Naive B cell (primary cell): ENCODE measurements around the gene SFXN1. TPM values are rescaled to one million over a fixed set of nuclear protein-coding genes. Genes with fewer than 3 reads are reported as not detected.
"Not testable (repeated sequence)": the region's sequence is repeated elsewhere in the genome, so short reads cannot be mapped to it uniquely, and the experiment has no call there.

ENCODE experiments used
- ATAC-seq, 2 donors: fragments of 150-1000 bp; cut with Tn5 transposase; 2 replicates each; pipeline ENCODE4 v1.10.0; 2021; ENCODE audit warnings: low read depth in 2 of 2, mild to moderate bottlenecking in 2 of 2, moderate library complexity in 2 of 2
- DNase-seq: peaks from one replicate; pipeline ENCODE4 v3.0.0; 2022
- H3K27ac Mint-ChIP-seq, 6 donors: one replicate each; pipeline ENCODE4 v1.8.0; 2020 to 2022; ENCODE audit warnings: mild to moderate bottlenecking in 6 of 6, mixed read lengths in 6 of 6, moderate library complexity in 5 of 6, inconsistent platforms in 2 of 6
- H3K27me3 Mint-ChIP-seq, 3 donors: one replicate each; pipeline ENCODE4 v1.8.0; 2021 to 2022; ENCODE audit warnings: mixed read lengths in 3 of 3, mild to moderate bottlenecking in 1 of 3
- H3K36me3 Mint-ChIP-seq, 2 donors: one replicate each; pipeline ENCODE4 v1.8.0; 2020 to 2022; ENCODE audit warnings: mixed read lengths in 2 of 2, inconsistent platforms in 1 of 2, mild to moderate bottlenecking in 1 of 2
- H3K4me1 Mint-ChIP-seq, 3 donors: one replicate each; pipeline ENCODE4 v1.8.0; 2020 to 2022; ENCODE audit warnings: mixed read lengths in 3 of 3, inconsistent platforms in 1 of 3, mild to moderate bottlenecking in 1 of 3, moderate library complexity in 1 of 3
- H3K4me3 Mint-ChIP-seq, 8 donors: one replicate each; pipeline ENCODE4 v1.8.0; 2020 to 2022; ENCODE audit warnings: mild to moderate bottlenecking in 8 of 8, mixed read lengths in 8 of 8, moderate library complexity in 8 of 8, inconsistent platforms in 2 of 8
- H3K9me3 Mint-ChIP-seq, 7 donors: one replicate each; pipeline ENCODE4 v1.8.0; 2020 to 2022; ENCODE audit warnings: mixed read lengths in 7 of 7, mild to moderate bottlenecking in 5 of 7, inconsistent platforms in 2 of 7, moderate library complexity in 1 of 7
- polyA plus RNA-seq, 6 donors: library from polyadenylated mRNA; unstranded; fragments of 300-500 nt; fragmentation: Illumina TruSeq; gene quantifications; one replicate each; pipeline ENCODE4 v1.2.3, GENCODE V29; 2021; ENCODE audit warnings: low read depth in 6 of 6

SFXN1 gene
- polyA plus RNA-seq, 6 donors from 2014 or later, result 12.0 to 18.0 (median 16.0) TPM

DNA sequence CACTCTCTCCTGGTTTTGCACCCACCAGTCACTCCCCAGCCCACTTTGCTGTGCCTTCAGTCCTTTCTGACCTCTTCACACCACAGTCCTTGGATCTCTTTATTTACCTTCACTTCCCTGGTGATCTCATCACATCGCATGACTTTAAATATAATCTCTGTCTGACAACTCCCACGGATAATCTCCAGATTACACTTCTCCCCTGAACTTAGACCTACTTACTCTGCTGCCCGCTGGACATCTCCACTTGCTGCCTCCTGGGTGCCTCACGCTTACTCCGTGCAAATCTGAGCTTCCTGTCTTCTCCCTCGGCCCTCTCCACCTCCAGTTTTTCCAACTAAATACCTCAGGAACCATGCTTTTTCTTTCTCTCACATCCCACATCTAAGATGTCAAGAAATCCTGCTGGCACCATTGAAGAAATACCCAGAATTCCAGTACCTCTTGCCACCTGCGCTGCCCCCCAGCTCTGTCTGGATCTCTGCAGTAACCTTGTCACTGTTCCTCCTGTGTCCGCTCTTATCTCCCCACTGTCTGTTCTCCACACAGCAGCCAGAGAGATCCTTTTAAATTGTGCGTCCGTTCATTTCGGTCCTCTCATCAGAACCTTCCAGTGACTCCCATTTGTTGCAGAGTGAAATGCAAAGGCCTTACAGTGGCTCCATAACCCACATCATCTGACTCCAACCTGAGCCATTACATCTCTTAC is 9.3 kb downstream of the SFXN1 start:
- Mint-ChIP-seq H3K36me3 (peaks cover 28 to 30% of the 10 kb centered on the region in 2 donors), H3K4me3 (peak overlapping the region in 2 of 8 donors; percentile 72 to 80), H3K27ac (peak overlapping the region in 3 of 6 donors; percentile 2 to 16 (median 12)), H3K9me3 (no peaks in the 10 kb centered on the region), H3K4me1 (peaks cover 16 to 46% (median 36%) of the 10 kb centered on the region in 3 donors), H3K27me3 (no peaks in the 10 kb centered on the region)
- DNase-seq (no peak), ATAC-seq (no peak)

DNA sequence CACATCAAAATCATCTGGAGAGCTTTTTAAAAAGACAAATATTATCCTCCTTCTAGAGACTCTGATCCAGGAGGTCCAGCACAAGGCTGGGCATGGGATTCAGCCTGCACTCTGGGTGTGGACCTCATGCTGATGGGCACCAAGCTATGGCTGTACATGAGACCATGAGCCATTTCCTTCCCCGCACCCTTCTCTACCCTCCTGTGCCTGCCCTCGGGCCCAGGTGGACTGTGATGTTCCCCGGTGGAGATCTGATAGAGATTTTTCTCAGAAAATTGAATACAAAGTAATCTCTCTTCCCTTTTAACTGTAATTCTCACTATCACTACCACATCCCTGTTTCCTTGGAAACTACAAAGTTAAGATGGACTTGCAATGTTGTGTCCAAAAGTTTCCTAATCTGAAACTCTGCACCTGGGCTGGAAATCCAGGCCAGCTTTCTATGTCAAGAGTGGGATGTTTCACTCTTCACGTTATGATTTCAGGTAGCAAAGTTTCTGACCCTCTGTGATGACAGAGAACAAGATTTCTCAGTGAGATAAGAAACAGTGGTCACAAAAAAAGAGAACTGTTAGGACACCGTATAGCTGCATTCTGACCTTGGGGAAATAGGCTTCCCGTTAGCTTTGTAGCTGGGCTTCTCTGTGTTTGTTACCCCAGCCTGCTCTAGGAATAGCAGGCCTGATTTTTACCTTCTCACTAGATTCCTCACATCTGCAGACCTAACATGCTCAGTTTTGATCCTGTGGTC is 11.5 kb downstream of the SFXN1 start:
- peaks cover 27 to 43% of the 10 kb centered on the region in 2 donors for H3K36me3 Mint-ChIP-seq
- no peaks in the 10 kb centered on the region for H3K9me3 Mint-ChIP-seq
- peaks cover 12 to 36% (median 31%) of the 10 kb centered on the region in 3 donors for H3K4me1 Mint-ChIP-seq
- no peak for ATAC-seq
- no peaks in the 10 kb centered on the region for H3K27me3 Mint-ChIP-seq
- no peak for DNase-seq
- peak overlapping the region in 1 of 6 donors; percentile 1 for H3K27ac Mint-ChIP-seq
- no peak overlapping the region for H3K4me3 Mint-ChIP-seq

DNA sequence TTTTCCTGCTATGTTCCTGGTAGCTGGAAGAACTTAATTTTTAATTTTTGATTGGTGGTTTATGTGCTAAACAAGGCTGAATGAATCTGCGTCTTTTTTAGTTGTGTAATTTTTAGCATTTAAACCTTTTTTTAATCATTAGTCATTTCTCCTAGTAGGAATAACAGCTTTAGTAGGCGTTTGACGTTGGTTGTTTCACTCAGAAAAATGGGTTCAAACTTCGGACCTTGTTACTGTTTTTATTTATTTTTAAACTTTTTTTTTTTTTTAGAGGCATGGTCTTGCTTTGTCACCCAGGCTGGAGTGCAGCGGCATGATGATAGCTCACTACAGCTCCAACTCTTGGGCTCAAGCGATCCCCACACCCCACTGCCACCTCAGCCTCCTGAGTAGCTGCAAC is 12.9 kb downstream of the SFXN1 start:
- Mint-ChIP-seq H3K4me3 (no peak overlapping the region), H3K27ac (no peak overlapping the region), H3K9me3 (no peaks in the 10 kb centered on the region), H3K4me1 (peaks cover 9 to 32% (median 24%) of the 10 kb centered on the region in 3 donors), H3K36me3 (peaks cover 31 to 49% of the 10 kb centered on the region in 2 donors), H3K27me3 (no peaks in the 10 kb centered on the region)
- ATAC-seq (no peak), DNase-seq (no peak)

DNA sequence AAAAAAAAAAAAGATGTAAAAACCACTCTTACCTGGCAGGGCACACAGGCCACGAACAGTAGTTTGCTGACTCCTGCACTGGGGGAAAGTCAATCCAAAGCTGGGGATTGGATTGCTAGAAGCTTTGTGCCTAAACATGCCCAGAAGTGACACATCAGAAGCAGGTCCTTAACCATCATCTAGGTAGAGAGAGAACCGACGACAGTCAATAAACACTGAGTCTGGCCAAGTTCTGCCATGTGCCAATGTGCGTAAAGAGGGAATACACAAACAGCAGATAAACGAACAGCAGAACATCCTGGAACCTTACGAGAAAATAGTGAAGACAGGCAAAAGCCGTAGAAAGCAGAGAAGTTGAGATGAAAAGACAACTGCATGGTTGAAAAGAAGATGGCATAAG is 14.9 kb downstream of the SFXN1 start:
- H3K4me3 Mint-ChIP-seq, result no peak overlapping the region
- no peaks in the 10 kb centered on the region for H3K27me3 Mint-ChIP-seq
- no peaks in the 10 kb centered on the region for H3K9me3 Mint-ChIP-seq
- ATAC-seq, result no peak
- no peak for DNase-seq
- peak overlapping the region in 1 of 6 donors; percentile 55 for H3K27ac Mint-ChIP-seq
- peaks cover 5 to 24% (median 15%) of the 10 kb centered on the region in 3 donors for H3K4me1 Mint-ChIP-seq
- H3K36me3 Mint-ChIP-seq, result peaks cover 24 to 37% of the 10 kb centered on the region in 2 donors

DNA sequence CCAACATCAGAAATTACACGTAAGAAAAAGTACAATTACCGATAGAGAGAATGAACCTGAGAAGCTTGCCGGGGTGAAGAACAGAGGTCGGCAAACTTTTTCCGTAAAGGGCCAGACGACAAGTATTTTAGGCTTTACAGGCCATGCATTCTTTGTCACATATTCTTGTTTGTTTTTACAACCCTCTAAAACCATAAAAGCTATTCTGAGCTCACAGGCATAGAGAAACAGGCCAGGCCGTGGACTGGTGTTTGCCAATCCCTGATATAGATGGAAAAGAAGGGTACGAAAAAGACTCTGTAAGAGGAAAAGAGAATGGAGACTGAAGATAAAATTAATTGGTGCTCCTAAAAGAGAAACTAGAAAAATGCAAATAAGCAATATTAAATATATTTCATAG is 15.4 kb downstream of the SFXN1 start:
- peak overlapping the region in 1 of 6 donors; percentile 55 for H3K27ac Mint-ChIP-seq

DNA sequence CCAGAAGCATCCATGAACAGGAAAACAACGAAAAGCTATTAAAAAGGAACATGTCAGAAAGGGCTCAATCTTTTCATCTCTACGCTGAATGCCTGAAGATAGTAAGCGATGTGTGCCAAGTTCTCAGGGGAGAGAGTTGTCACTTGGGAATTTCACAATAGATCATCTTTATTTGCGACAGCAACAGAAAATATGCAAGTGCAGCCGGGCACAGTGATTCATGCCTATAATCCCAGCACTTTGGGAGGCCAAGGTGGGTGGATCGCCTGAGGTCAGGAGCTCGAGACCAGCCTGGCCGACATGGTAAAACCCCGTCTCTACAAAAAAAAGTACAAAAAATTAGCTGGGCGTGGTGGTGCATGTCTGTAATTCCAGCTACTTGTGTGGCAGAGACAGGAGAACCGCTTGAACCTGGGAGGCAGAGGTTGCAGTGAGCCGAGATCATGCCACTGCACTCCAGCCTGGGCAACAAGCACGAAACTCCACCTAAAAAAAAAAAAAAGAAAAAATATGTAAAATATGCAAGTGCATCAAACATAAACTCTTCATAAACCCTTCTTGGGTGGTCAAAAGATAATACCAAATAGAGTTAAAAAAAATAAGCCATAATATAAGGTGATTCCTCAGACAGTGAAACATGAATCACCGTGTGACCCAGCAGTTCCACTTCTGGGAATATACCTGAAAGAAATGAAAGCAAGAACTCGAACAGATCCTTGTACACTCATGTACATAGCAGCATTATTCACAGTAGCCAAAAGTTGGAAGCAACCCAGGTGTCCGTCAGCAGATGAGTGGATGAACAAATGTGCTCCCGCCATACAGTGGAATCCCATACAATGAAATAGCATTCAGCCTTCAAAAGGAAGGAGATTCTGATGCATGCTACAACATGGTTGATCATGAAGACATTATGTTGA is 16.2 kb downstream of the SFXN1 start:
- ATAC-seq, result no peak
- H3K27ac Mint-ChIP-seq, result no peak overlapping the region
- H3K9me3 Mint-ChIP-seq, result no peaks in the 10 kb centered on the region
- no peaks in the 10 kb centered on the region for H3K27me3 Mint-ChIP-seq
- peaks cover 3 to 14% (median 5%) of the 10 kb centered on the region in 3 donors for H3K4me1 Mint-ChIP-seq
- H3K4me3 Mint-ChIP-seq, result no peak overlapping the region
- H3K36me3 Mint-ChIP-seq, result peaks cover 27 to 31% of the 10 kb centered on the region in 2 donors
- no peak for DNase-seq

More for the DNA sequence above, 15.4 kb downstream of the SFXN1 start:
- peaks cover 5 to 20% (median 10%) of the 10 kb centered on the region in 3 donors for H3K4me1 Mint-ChIP-seq
- DNase-seq (no peak), ATAC-seq (no peak)
- H3K9me3 Mint-ChIP-seq, result no peaks in the 10 kb centered on the region
- H3K4me3 Mint-ChIP-seq, result no peak overlapping the region
- peaks cover 28 to 32% of the 10 kb centered on the region in 2 donors for H3K36me3 Mint-ChIP-seq
- no peaks in the 10 kb centered on the region for H3K27me3 Mint-ChIP-seq

DNA sequence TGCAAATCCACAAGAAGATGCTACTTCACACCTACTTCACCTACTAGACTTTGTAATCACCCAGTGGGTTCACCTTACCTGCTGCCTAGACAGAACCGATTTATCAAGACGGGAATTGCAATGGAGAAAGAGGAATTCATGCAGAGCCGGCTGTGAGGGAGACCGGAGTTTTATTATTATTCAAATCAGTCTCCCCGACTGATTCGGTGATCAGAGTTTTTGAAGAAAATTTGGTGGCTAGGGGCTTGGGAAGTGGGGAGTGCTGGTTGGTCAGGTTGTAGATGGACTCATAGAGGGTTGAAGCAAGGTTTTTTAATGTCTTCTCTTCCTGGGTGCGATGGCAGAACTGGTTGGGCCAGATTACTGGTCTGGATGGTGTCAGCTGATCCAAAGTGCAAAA is 23.4 kb downstream of the SFXN1 start:
- Mint-ChIP-seq H3K4me3 (no peak overlapping the region), H3K27ac (no peak overlapping the region), H3K27me3 (no peaks in the 10 kb centered on the region), H3K4me1 (peaks cover 0 to 7% (median under 1%) of the 10 kb centered on the region in 3 donors), H3K9me3 (no peaks in the 10 kb centered on the region), H3K36me3 (peaks cover 0 to 33% of the 10 kb centered on the region in 2 donors)
- ATAC-seq, result no peak
- no peak for DNase-seq

DNA sequence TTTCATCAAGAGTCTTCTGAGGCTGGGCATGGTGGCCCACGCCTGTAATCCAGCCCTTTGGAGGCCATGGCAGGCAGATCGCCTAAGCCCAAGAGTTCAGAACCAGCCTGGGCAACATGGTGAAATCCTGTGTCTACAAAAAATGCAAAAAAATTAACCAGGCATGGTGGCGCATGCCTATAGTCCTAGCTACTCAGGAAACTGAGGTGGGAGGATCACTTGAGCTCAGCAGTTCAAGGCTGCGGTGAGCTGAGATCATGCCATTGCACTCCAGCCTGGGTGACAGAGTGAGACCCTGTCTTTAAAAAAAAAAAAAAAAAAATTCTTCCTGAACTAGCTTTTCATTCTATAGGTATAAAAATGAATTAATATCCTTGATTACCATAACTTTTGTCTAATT is 29.3 kb downstream of the SFXN1 start:
- not testable (repeated sequence) for H3K27me3 Mint-ChIP-seq, H3K4me3 Mint-ChIP-seq, DNase-seq, H3K9me3 Mint-ChIP-seq, H3K4me1 Mint-ChIP-seq
- Mint-ChIP-seq H3K27ac (peak overlapping the region in 2 of 6 donors; percentile 8 to 12), H3K36me3 (peaks cover 26 to 39% of the 10 kb centered on the region in 2 donors)
- ATAC-seq, result peak in 1 of 2 donors; percentile 56

DNA sequence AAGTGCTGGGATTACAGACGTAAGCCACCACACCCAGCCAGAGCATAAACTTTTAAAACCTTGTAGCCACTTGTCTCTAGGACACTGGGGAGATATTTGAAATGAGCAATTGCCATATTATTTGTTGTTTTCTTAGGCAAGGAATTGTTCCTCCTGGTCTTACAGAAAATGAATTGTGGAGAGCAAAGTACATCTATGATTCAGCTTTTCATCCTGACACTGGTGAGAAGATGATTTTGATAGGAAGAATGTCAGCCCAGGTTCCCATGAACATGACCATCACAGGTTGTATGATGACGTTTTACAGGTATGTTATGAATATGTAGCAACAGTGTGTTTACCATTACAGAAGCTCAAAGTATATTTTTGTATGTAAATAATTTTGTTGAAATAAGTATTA is 30.5 kb downstream of the SFXN1 start:
- DNase-seq (no peak), ATAC-seq (no peak)
- Mint-ChIP-seq H3K36me3 (peaks cover 33 to 41% of the 10 kb centered on the region in 2 donors), H3K27me3 (no peaks in the 10 kb centered on the region), H3K9me3 (no peaks in the 10 kb centered on the region), H3K27ac (no peak overlapping the region), H3K4me3 (no peak overlapping the region), H3K4me1 (peaks cover 3 to 8% (median 5%) of the 10 kb centered on the region in 3 donors)

DNA sequence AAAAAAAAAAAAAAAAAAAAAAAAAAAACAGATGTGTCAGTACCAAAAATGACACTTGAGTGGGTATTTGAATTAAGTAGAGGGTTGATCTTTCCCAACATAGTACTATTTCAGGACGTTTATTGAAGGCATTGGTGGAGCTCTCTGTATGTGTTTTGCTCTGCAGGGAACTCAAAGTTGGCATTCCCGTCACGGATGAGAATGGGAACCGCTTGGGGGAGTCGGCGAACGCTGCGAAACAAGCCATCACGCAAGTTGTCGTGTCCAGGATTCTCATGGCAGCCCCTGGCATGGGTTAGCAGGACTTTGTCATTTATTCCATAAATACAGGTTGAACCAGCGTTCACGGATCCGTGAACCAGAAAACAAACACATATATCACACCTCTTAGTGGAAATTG is 34.9 kb downstream of the SFXN1 start:
- no peaks in the 10 kb centered on the region for H3K27me3 Mint-ChIP-seq
- H3K36me3 Mint-ChIP-seq, result peaks cover 63 to 72% of the 10 kb centered on the region in 2 donors
- H3K27ac Mint-ChIP-seq, result peak overlapping the region in 1 of 6 donors; percentile 5
- no peak for DNase-seq
- H3K4me1 Mint-ChIP-seq, result no peaks in the 10 kb centered on the region
- ATAC-seq, result no peak
- H3K9me3 Mint-ChIP-seq, result peaks cover 0 to 7% (median 2%) of the 10 kb centered on the region in 7 donors
- no peak overlapping the region for H3K4me3 Mint-ChIP-seq

DNA sequence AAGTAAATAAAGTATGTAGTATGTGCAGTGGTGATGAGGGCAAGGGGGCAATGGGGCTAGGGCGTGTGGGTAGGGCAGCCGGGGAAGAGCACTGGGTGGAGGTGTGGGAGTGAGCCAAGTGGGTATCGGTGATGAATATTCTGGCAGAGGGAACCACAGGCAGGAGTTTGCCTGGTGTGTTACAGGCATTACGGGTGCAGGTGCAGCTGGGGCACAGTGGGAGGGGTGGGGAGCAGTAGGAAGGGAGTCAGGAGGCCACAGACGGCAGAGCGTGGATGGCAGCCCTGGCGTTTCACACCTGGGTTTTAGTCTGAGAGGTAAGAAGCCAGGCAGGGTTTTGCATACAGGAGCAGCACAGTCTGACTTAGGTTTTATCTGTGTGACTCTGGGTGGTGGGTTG is 35.4 kb downstream of the SFXN1 start:
- Mint-ChIP-seq H3K9me3 (peaks cover 0 to 12% (median 6%) of the 10 kb centered on the region in 7 donors), H3K27ac (peak overlapping the region in 2 of 6 donors; percentile 36 to 47), H3K4me3 (no peak overlapping the region), H3K4me1 (no peaks in the 10 kb centered on the region), H3K36me3 (peaks cover 67 to 77% of the 10 kb centered on the region in 2 donors), H3K27me3 (no peaks in the 10 kb centered on the region)
- DNase-seq, result no peak
- no peak for ATAC-seq

DNA sequence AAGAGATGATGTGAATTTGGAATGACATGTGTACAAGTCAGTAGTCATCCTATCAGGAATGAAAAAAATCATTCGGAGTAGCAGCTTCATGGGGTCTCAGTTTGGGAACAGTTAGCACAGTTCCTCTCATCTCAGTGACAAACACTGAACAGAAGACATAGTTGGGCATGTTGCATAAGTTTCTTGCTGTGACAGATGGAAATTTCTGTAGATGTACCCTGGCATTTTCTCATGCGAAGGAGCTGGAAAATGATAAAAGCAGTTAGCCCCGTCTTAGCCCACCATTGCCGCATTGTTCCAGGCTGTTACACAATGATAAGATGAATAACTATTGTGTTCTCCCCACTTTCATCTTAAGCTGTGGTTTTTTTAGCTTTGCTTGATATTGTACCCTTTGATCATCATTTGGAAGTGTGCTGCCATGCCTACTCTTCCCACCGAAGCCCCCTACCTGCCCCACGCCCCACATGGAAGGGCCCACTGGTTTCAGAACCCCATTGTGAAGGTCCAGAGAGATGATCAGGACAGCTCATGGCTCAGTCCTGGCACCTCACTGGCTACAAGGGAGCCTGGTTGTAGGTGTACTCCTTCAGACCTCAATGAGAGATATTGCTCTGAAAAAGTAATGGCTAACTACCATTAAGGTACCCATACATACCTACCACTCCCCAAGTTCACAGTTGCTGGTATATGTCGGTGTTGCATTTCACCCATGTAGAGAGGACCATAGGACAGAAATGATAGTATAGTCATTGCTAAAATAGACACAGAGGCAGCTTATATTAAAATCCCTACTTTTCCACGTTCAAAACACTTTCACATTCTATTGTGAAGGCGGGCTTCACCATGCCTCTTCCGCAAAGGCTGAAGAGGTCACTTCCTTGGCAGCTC is 38.8 kb downstream of the SFXN1 start:
- Mint-ChIP-seq H3K27ac (peak overlapping the region in 1 of 6 donors; percentile 65), H3K4me3 (no peak overlapping the region), H3K4me1 (no peaks in the 10 kb centered on the region), H3K27me3 (no peaks in the 10 kb centered on the region), H3K36me3 (peaks cover 56 to 59% of the 10 kb centered on the region in 2 donors), H3K9me3 (peaks cover 3 to 14% (median 7%) of the 10 kb centered on the region in 7 donors)
- ATAC-seq (no peak), DNase-seq (no peak)
